PC-9 (cell line): ENCODE data around the gene PITPNM3. TPM values are rescaled to one million over a fixed set of nuclear protein-coding genes. Genes with fewer than 3 reads are reported as not detected.

ENCODE experiments used
- BruUV-seq: library from RNA; stranded (reverse); fragments of 400-500 nt; replicated peaks from 2 replicates; lab custom pipeline; 2021; lab: Mats Ljungman, UMichigan
- CTCF ChIA-PET: fragments of 300-600 bp; sonication (Branson Sonifier 250); formaldehyde crosslinking; loops from one replicate; lab custom pipeline; 2022; ENCODE audit warnings: antibody characterized with exemption; lab: Charles Lee
- POLR2A ChIA-PET: fragments of 300-600 bp; sonication (Branson Sonifier 250); formaldehyde crosslinking; loops from one replicate; lab custom pipeline; 2022; ENCODE audit warnings: antibody characterized with exemption; ENCODE audit not compliant: unreplicated experiment; lab: Charles Lee
- DNase-seq, 2 experiments: peaks; one replicate each; pipeline versions ENCODE4 v3.0.0 to v3.0.0-alpha.2; 2015 to 2022; ENCODE audit warnings: mixed read lengths in 1 of 2
- H2AFZ ChIP-seq: fragments of 200-600 bp; sonication (generic); 2 replicates; pipeline ENCODE4 v1.8.1; 2017; ENCODE audit warnings: antibody characterized with exemption
- H3F3A ChIP-seq: fragments of 200-600 bp; sonication (generic); 2 replicates; pipeline ENCODE4 v1.8.1; 2017; ENCODE audit warnings: antibody characterized with exemption, mild to moderate bottlenecking, low read depth; ENCODE audit not compliant: insufficient read depth
- H3K27ac ChIP-seq: fragments of 200-600 bp; sonication (generic); 2 replicates; pipeline ENCODE4 v1.6.1; 2016; ENCODE audit warnings: mixed run types
- H3K27me3 ChIP-seq: fragments of 200-600 bp; sonication (generic); 2 replicates; pipeline ENCODE4 v1.6.1; 2016; ENCODE audit warnings: low read depth, mixed run types; ENCODE audit not compliant: insufficient read depth
- H3K36me3 ChIP-seq: fragments of 200-600 bp; sonication (generic); 2 replicates; pipeline ENCODE4 v1.6.1; 2016; ENCODE audit warnings: low read depth, mixed run types
- H3K4me1 ChIP-seq: fragments of 200-600 bp; sonication (generic); replicated peaks from 2 replicates; pipeline ENCODE4 v1.6.1; 2016; ENCODE audit warnings: mixed run types; ENCODE audit not compliant: insufficient read depth
- H3K4me2 ChIP-seq: fragments of 200-600 bp; sonication (generic); 2 replicates; pipeline ENCODE4 v1.6.1; 2017; ENCODE audit warnings: mixed run types
- H3K4me3 ChIP-seq: fragments of 200-600 bp; sonication (generic); 2 replicates; pipeline ENCODE4 v1.6.1; 2016; ENCODE audit warnings: mixed run types
- H3K79me2 ChIP-seq: fragments of 200-600 bp; sonication (generic); 2 replicates; pipeline ENCODE4 v1.6.1; 2017; ENCODE audit warnings: low read depth, mixed run types
- H3K9me2 ChIP-seq: fragments of 200-600 bp; sonication (generic); 2 replicates; pipeline ENCODE4 v1.8.1; 2017; ENCODE audit warnings: mild to moderate bottlenecking; ENCODE audit not compliant: insufficient read depth
- H3K9me3 ChIP-seq: fragments of 200-600 bp; sonication (generic); 2 replicates; pipeline ENCODE4 v1.8.1; 2016; ENCODE audit warnings: low read depth; ENCODE audit not compliant: insufficient read depth
- H4K20me1 ChIP-seq: fragments of 200-600 bp; sonication (generic); 2 replicates; pipeline ENCODE4 v1.8.1; 2017; ENCODE audit not compliant: insufficient read depth
- CTCF ChIP-seq: fragments of 200-600 bp; sonication (generic); conservative IDR thresholded peaks from 2 replicates; pipeline ENCODE4 v1.6.1; 2017; ENCODE audit warnings: mixed run types, antibody characterized with exemption, mild to moderate bottlenecking, moderate library complexity
- EZH2 ChIP-seq: fragments of 200-600 bp; sonication (generic); IDR thresholded peaks from 2 replicates; pipeline ENCODE4 v1.8.0; 2017; ENCODE audit warnings: antibody characterized with exemption, low read depth
- intact Hi-C: fragments of 100-400 bp; cut with micrococcal nuclease; formaldehyde crosslinking; loops from one replicate; pipeline ENCODE4 v1.10.0; 2022; ENCODE audit not compliant: unreplicated experiment
- total RNA-seq: library from RNA; stranded (reverse); gene quantifications from 2 replicates; pipeline ENCODE4 v1.2.3, GENCODE V29; 2021

Gene PITPNM3
- total RNA-seq, 1 experiment from 2014 or later: 16.9 TPM

- Histone ChIP-seq H3K4me2 (no peak overlapping the region), H4K20me1 (no peaks in the 10 kb centered on the region), H3F3A (no peaks in the 10 kb centered on the region), H3K4me1 (no peaks in the 10 kb centered on the region), H3K9me2 (no peaks in the 10 kb centered on the region), H3K36me3 (no peaks in the 10 kb centered on the region), H3K27ac (no peak overlapping the region), H3K79me2 (no peaks in the 10 kb centered on the region), H3K27me3 (peaks cover 98% of the 10 kb centered on the region), H3K4me3 (no peak overlapping the region), H3K9me3 (no peaks in the 10 kb centered on the region), H2AFZ (no peak overlapping the region)
- intact Hi-C loops: no loop called here
- DNase-seq: no peak
- no TSS peak for BruUV-seq
- POLR2A ChIA-PET: no interaction called here
- CTCF ChIA-PET: no interaction called here
- TF ChIP-seq EZH2: no peak
- TF ChIP-seq CTCF: no peak
These were observed 147.6 kb downstream of the PITPNM3 start for GRCh38 chr17:6408735-6409134.

- Histone ChIP-seq H3K27ac (no peak overlapping the region), H3K9me3 (no peaks in the 10 kb centered on the region), H3F3A (no peaks in the 10 kb centered on the region), H3K27me3 (peaks cover 98% of the 10 kb centered on the region), H3K36me3 (no peaks in the 10 kb centered on the region), H4K20me1 (no peaks in the 10 kb centered on the region), H2AFZ (no peak overlapping the region), H3K9me2 (no peaks in the 10 kb centered on the region), H3K4me1 (no peaks in the 10 kb centered on the region), H3K4me2 (no peak overlapping the region), H3K4me3 (no peak overlapping the region), H3K79me2 (no peaks in the 10 kb centered on the region)
- DNase-seq: no peak
- TF ChIP-seq CTCF (no peak), EZH2 (no peak)
- CTCF ChIA-PET: no interaction called here
- POLR2A ChIA-PET: no interaction called here
- intact Hi-C loops: no loop called here
- BruUV-seq: no TSS peak
These were observed 148.1 kb downstream of the PITPNM3 start for GRCh38 chr17:6408276-6408675.

GRCh38 chr17:6402258-6402657, 154.1 kb downstream of the PITPNM3 start:
- no peak for DNase-seq
- no peaks in the 10 kb centered on the region for H3K9me3 ChIP-seq
- TF ChIP-seq EZH2 (no peak), CTCF (no peak)
- BruUV-seq: no TSS peak
- no peaks in the 10 kb centered on the region for H3F3A ChIP-seq
- no peaks in the 10 kb centered on the region for H3K4me1 ChIP-seq
- ChIA-PET POLR2A (no interaction called here), CTCF (no interaction called here)
- H3K36me3 ChIP-seq: no peaks in the 10 kb centered on the region
- H4K20me1 ChIP-seq: no peaks in the 10 kb centered on the region
- no peak overlapping the region for H3K4me3 ChIP-seq
- no peak overlapping the region for H2AFZ ChIP-seq
- H3K9me2 ChIP-seq: no peaks in the 10 kb centered on the region
- peaks cover 91% of the 10 kb centered on the region for H3K27me3 ChIP-seq
- H3K4me2 ChIP-seq: no peak overlapping the region
- intact Hi-C loops: no loop called here
- H3K27ac ChIP-seq: no peak overlapping the region
- H3K79me2 ChIP-seq: no peaks in the 10 kb centered on the region

Other genes starting within 250 kb of the PITPNM3 start
- not detected in 2 replicates for gene AIPL1, start 121.4 kb downstream of the PITPNM3 start, total RNA-seq
- gene PIMREG, start 112.1 kb downstream of the PITPNM3 start, total RNA-seq: 52.2 and 62.3 TPM in 2 replicates
- 34.1 and 47.0 TPM in 2 replicates for gene KIAA0753, start 84.2 kb upstream of the PITPNM3 start, total RNA-seq
- 103 and 114 TPM in 2 replicates for gene TXNDC17, start 84.5 kb upstream of the PITPNM3 start, total RNA-seq
- gene MED31, start 95.0 kb upstream of the PITPNM3 start, total RNA-seq: 19.2 and 41.4 TPM in 2 replicates
- gene C17orf100, start 95.2 kb upstream of the PITPNM3 start, total RNA-seq: 2.3 and 4.4 TPM in 2 replicates
- gene SLC13A5, start 156.8 kb upstream of the PITPNM3 start, total RNA-seq: 0.92 and 2.0 TPM in 2 replicates
- gene XAF1, start 199.5 kb upstream of the PITPNM3 start, total RNA-seq: 20.8 and 27.6 TPM in 2 replicates
- gene FBXO39, start 219.7 kb upstream of the PITPNM3 start, total RNA-seq: not detected in 2 replicates